Upper lobe of left lung (tissue), 6 donors: ENCODE measurements around the gene CATSPERZ. TPM values are rescaled to one million over a fixed set of nuclear protein-coding genes. Genes with fewer than 3 reads are reported as not detected.
A peak's percentile ranks its signal among the peaks of the same experiment; 100 is the strongest.

Experiments
- ATAC-seq, 2 donors: fragments of 200-7000 bp; cut with Tn5 transposase; one replicate each; pipeline ENCODE4 v1.9.1; 2022; ENCODE audit warnings: mild to moderate bottlenecking in 2 of 2, moderate library complexity in 2 of 2; ENCODE audit not compliant: low FRiP score in 2 of 2
- DNase-seq, 2 donors: peaks; one replicate each; pipeline ENCODE4 v3.0.0-alpha.2; 2019 to 2020
- H3K27ac ChIP-seq, 4 donors: fragments of 200-600 bp; sonication (generic); one replicate each; pipeline ENCODE4 v1.5.1; 2016 to 2019
- H3K27me3 ChIP-seq, 4 donors: fragments of 200-600 bp; sonication (generic); one replicate each; pipeline ENCODE4 v1.5.1; 2017 to 2019
- H3K36me3 ChIP-seq, 4 donors: fragments of 200-600 bp; sonication (generic); one replicate each; pipeline ENCODE4 v1.5.1; 2016 to 2019
- H3K4me1 ChIP-seq, 4 donors: fragments of 200-600 bp; sonication (generic); one replicate each; pipeline ENCODE4 v1.5.1; 2018 to 2019
- H3K4me3 ChIP-seq, 4 donors: fragments of 200-600 bp; sonication (generic); one replicate each; pipeline ENCODE4 v1.5.1; 2017 to 2019; ENCODE audit warnings: mild to moderate bottlenecking in 2 of 4, moderate library complexity in 1 of 4
- H3K9me3 ChIP-seq, 4 donors: fragments of 200-600 bp; sonication (generic); one replicate each; pipeline ENCODE4 v1.5.1; 2018 to 2019
- CTCF ChIP-seq, 6 experiments: fragments of 450-650 bp in 4 of 6; fragments of 200-600 bp in 2 of 6; sonication (generic) in 2 of 6; IDR thresholded peaks; one replicate each; pipeline ENCODE4 v1.5.1; 2016 to 2019; ENCODE audit warnings: antibody characterized with exemption in 6 of 6
- EP300 ChIP-seq, 4 donors: sonication (generic); formaldehyde crosslinking; IDR thresholded peaks; one replicate each; pipeline ENCODE4 v1.5.1; 2017; ENCODE audit warnings: antibody characterized with exemption in 4 of 4, control low read depth in 2 of 4
- POLR2A ChIP-seq, 4 donors: fragments of 450-650 bp; IDR thresholded peaks; one replicate each; pipeline ENCODE4 v1.5.1; 2016 to 2017; ENCODE audit warnings: antibody characterized with exemption in 4 of 4, mild to moderate bottlenecking in 2 of 4
- POLR2AphosphoS5 ChIP-seq, 2 donors: sonication (generic); formaldehyde crosslinking; IDR thresholded peaks; one replicate each; pipeline ENCODE4 v1.5.1; 2017; ENCODE audit warnings: antibody characterized with exemption in 2 of 2
- WGBS, 2 donors: methylation state at CpG; one replicate each; pipeline ENCODE4 v1.1.5; 2017 to 2018; 5-methylcytosine and 5-hydroxymethylcytosine counted together
- total RNA-seq, 6 donors: library from RNA; depleted of rRNA in 4 of 6; stranded (reverse); fragments of >200 nt in 4 of 6; gene quantifications; one replicate each; pipeline versions ENCODE4 v1.1.0 to v1.2.1, GENCODE V29; 2016 to 2021
- donor health status: DM: no; HTN: no; CAD: no; lungs with moderate emphysema.
- donor health status: DM: no; HTN: yes; CAD: no; lungs with severe emphysema.

Gene CATSPERZ
- total RNA-seq, 6 donors from 2014 or later, result 0.51 to 62.9 (median 2.5) TPM; not detected in 2

- no peak overlapping the region for H3K4me3 ChIP-seq
- DNase-seq (peak in 1 of 2 donors; percentile 59), ATAC-seq (no peak)
- peaks cover 19 to 36% (median 28%) of the 10 kb centered on the region in 4 donors for H3K4me1 ChIP-seq
- TF ChIP-seq POLR2AphosphoS5 (IDR thresholded peaks at IDR 0.05) (no peak), POLR2A (IDR thresholded peaks at IDR 0.05) (no peak), EP300 (IDR thresholded peaks at IDR 0.05) (no peak), CTCF (IDR thresholded peaks at IDR 0.05) (no peak)
- H3K27ac ChIP-seq, result no peak overlapping the region
- no peaks in the 10 kb centered on the region for H3K27me3 ChIP-seq
- H3K36me3 ChIP-seq, result peaks cover 15 to 62% (median 56%) of the 10 kb centered on the region in 4 donors
- 89 to 93% methylated on average over 22 to 35 of the region's 35 CpGs for WGBS, 2 donors
- H3K9me3 ChIP-seq, result no peaks in the 10 kb centered on the region
Measured at GRCh38 chr11:64255135-64256128, 44.7 kb upstream of the CATSPERZ start.

- Histone ChIP-seq H3K9me3 (no peaks in the 10 kb centered on the region), H3K4me3 (no peak overlapping the region), H3K27me3 (no peaks in the 10 kb centered on the region), H3K27ac (no peak overlapping the region), H3K36me3 (peaks cover 15 to 69% (median 59%) of the 10 kb centered on the region in 4 donors), H3K4me1 (peaks cover 13 to 28% (median 21%) of the 10 kb centered on the region in 4 donors)
- DNase-seq, result peak in 1 of 2 donors; percentile 75
- TF ChIP-seq CTCF (IDR thresholded peaks at IDR 0.05), result no peak
- no peak for TF ChIP-seq POLR2A (IDR thresholded peaks at IDR 0.05)
- TF ChIP-seq POLR2AphosphoS5 (IDR thresholded peaks at IDR 0.05), result no peak
- no peak for TF ChIP-seq EP300 (IDR thresholded peaks at IDR 0.05)
- ATAC-seq, result no peak
- 83 to 87% methylated on average over 4 to 15 of the region's 15 CpGs for WGBS, 2 donors
Measured at GRCh38 chr11:64256300-64256699, 43.9 kb upstream of the CATSPERZ start.

- 94 to 95% methylated on average over 9 to 24 of the region's 24 CpGs for WGBS, 2 donors
- Histone ChIP-seq H3K27me3 (no peaks in the 10 kb centered on the region), H3K4me3 (no peak overlapping the region), H3K9me3 (no peaks in the 10 kb centered on the region), H3K36me3 (peaks cover 19 to 89% (median 80%) of the 10 kb centered on the region in 4 donors), H3K4me1 (peaks cover 0 to 11% (median 4%) of the 10 kb centered on the region in 4 donors), H3K27ac (no peak overlapping the region)
- TF ChIP-seq POLR2AphosphoS5 (IDR thresholded peaks at IDR 0.05) (no peak), POLR2A (IDR thresholded peaks at IDR 0.05) (no peak), EP300 (IDR thresholded peaks at IDR 0.05) (no peak), CTCF (IDR thresholded peaks at IDR 0.05) (no peak)
- ATAC-seq (no peak), DNase-seq (peak in 1 of 2 donors; percentile 72)
Measured at GRCh38 chr11:64258356-64258755, 41.8 kb upstream of the CATSPERZ start.

- H3K4me1 ChIP-seq, result peaks cover 0 to 4% (median under 1%) of the 10 kb centered on the region in 4 donors
- no peaks in the 10 kb centered on the region for H3K27me3 ChIP-seq
- WGBS, 2 donors, result 96 to 97% methylated on average over 25 to 31 of the region's 32 CpGs
- no peak overlapping the region for H3K4me3 ChIP-seq
- ATAC-seq (no peak), DNase-seq (peak in 1 of 2 donors; percentile 83)
- no peaks in the 10 kb centered on the region for H3K9me3 ChIP-seq
- no peak overlapping the region for H3K27ac ChIP-seq
- H3K36me3 ChIP-seq, result peaks cover 19 to 96% (median 87%) of the 10 kb centered on the region in 4 donors
- no peak for TF ChIP-seq EP300 (IDR thresholded peaks at IDR 0.05)
- no peak for TF ChIP-seq POLR2A (IDR thresholded peaks at IDR 0.05)
- TF ChIP-seq CTCF (IDR thresholded peaks at IDR 0.05), result no peak
- no peak for TF ChIP-seq POLR2AphosphoS5 (IDR thresholded peaks at IDR 0.05)
Measured at GRCh38 chr11:64258946-64259532, 41.1 kb upstream of the CATSPERZ start.
